Endodermal cell (in vitro differentiated cells): ENCODE results near the gene RS1. TPM values are rescaled to one million over a fixed set of nuclear protein-coding genes. Genes with fewer than 3 reads are reported as not detected.

ENCODE experiments used
- DNase-seq: peaks from one replicate; pipeline ENCODE4 v3.0.0-alpha.2; 2017
- H3K27ac ChIP-seq: 2 replicates; pipeline ENCODE4 v1.5.1; 2013; ENCODE audit warnings: mild to moderate bottlenecking, low read depth, low read length, moderate library complexity
- H3K27me3 ChIP-seq: 2 replicates; pipeline ENCODE4 v1.6.1; 2013; ENCODE audit warnings: mild to moderate bottlenecking, low read length, moderate library complexity; ENCODE audit not compliant: insufficient read depth, control insufficient read depth, poor library complexity, severe bottlenecking
- H3K36me3 ChIP-seq: 2 replicates; pipeline ENCODE4 v1.7.0; 2013; ENCODE audit warnings: mild to moderate bottlenecking, low read length, moderate library complexity; ENCODE audit not compliant: control insufficient read depth, insufficient read depth
- H3K4me1 ChIP-seq: one replicate; pipeline ENCODE4 v1.7.0; 2013; ENCODE audit warnings: low read length; ENCODE audit not compliant: control insufficient read depth, insufficient read depth
- H3K4me3 ChIP-seq: 2 replicates; pipeline ENCODE4 v1.5.1; 2013; ENCODE audit warnings: mild to moderate bottlenecking, low read length, moderate library complexity
- H3K9ac ChIP-seq: 2 replicates; pipeline ENCODE4 v1.6.1; 2013; ENCODE audit warnings: mild to moderate bottlenecking, low read length, moderate library complexity; ENCODE audit not compliant: poor library complexity, severe bottlenecking; ENCODE audit errors: extremely low read depth
- H3K9me3 ChIP-seq: 2 replicates; pipeline ENCODE4 v1.6.1; 2013; ENCODE audit warnings: mild to moderate bottlenecking, low read length, moderate library complexity; ENCODE audit not compliant: control insufficient read depth
- H3K27ac Mint-ChIP-seq: 2 replicates; pipeline ENCODE4 v1.8.0; 2020; ENCODE audit warnings: mixed read lengths
- H3K27me3 Mint-ChIP-seq: 2 replicates; pipeline ENCODE4 v1.8.0; 2021; ENCODE audit warnings: mild to moderate bottlenecking, mixed read lengths; ENCODE audit not compliant: insufficient read depth
- H3K36me3 Mint-ChIP-seq: 2 replicates; pipeline ENCODE4 v1.8.0; 2020; ENCODE audit warnings: low read depth, mixed read lengths
- H3K4me1 Mint-ChIP-seq: 2 replicates; pipeline ENCODE4 v1.8.0; 2020; ENCODE audit warnings: mixed read lengths
- H3K4me3 Mint-ChIP-seq: 2 replicates; pipeline ENCODE4 v1.8.0; 2020; ENCODE audit warnings: mild to moderate bottlenecking, moderate library complexity, mixed read lengths
- H3K9me3 Mint-ChIP-seq: 2 replicates; pipeline ENCODE4 v1.8.0; 2020; ENCODE audit warnings: mild to moderate bottlenecking, mixed read lengths
- CTCF ChIP-seq: fragments of 200-600 bp; sonication (generic); conservative IDR thresholded peaks from 2 replicates; pipeline ENCODE4 v1.5.0; 2021; ENCODE audit warnings: antibody characterized with exemption, mild to moderate bottlenecking
- WGBS, 2 experiments: methylation state at CpG; one replicate each; pipeline versions ENCODE4 v1.1.5 to v1.1.7; 2013; ENCODE audit warnings: missing lambda C conversion rate in 2 of 2, mixed read lengths in 1 of 2; ENCODE audit not compliant: insufficient coverage in 1 of 2, insufficient read length in 1 of 2; 5-methylcytosine and 5-hydroxymethylcytosine counted together
- total RNA-seq, 2 donors: library from RNA; stranded (reverse); fragmentation: NEBNext Ultra II Directional in 1 of 2; extraction: Animal tissue kit (Norgen Biotek cat#: 25700) in 1 of 2; gene quantifications; 2 replicates in 1 of 2; 3 replicates in 1 of 2; pipeline ENCODE4 v1.2.1, GENCODE V29; 2021

The RS1 gene
- total RNA-seq, 2 donors from 2014 or later, result not detected

GRCh38 chrX:18692541-18692940 lies 20.6 kb upstream of the RS1 start:
- H3K9me3 ChIP-seq, result peaks cover 8% of the 10 kb centered on the region
- no peak overlapping the region for H3K9ac ChIP-seq
- no peak for TF ChIP-seq CTCF
- Mint-ChIP-seq H3K27me3 (no peaks in the 10 kb centered on the region), H3K9me3 (peaks cover 81% of the 10 kb centered on the region), H3K4me1 (peaks cover 11% of the 10 kb centered on the region), H3K36me3 (peaks cover 3% of the 10 kb centered on the region), H3K27ac (no peak overlapping the region), H3K4me3 (no peak overlapping the region)
- H3K36me3 ChIP-seq, result no peaks in the 10 kb centered on the region
- no peaks in the 10 kb centered on the region for H3K4me1 ChIP-seq
- 89 to 100% methylated on average over 1 to 4 of the region's 4 CpGs for WGBS, 2 experiments
- no peak overlapping the region for H3K4me3 ChIP-seq
- H3K27me3 ChIP-seq, result no peaks in the 10 kb centered on the region
- no peak overlapping the region for H3K27ac ChIP-seq
- DNase-seq, result no peak

GRCh38 chrX:18691431-18691830 lies 19.5 kb upstream of the RS1 start:
- no peaks in the 10 kb centered on the region for H3K36me3 ChIP-seq
- no peak for TF ChIP-seq CTCF
- no peaks in the 10 kb centered on the region for H3K27me3 ChIP-seq
- H3K4me3 ChIP-seq, result no peak overlapping the region
- peaks cover 11% of the 10 kb centered on the region for H3K4me1 Mint-ChIP-seq
- H3K27ac ChIP-seq, result no peak overlapping the region
- no peak overlapping the region for H3K9ac ChIP-seq
- no peak overlapping the region for H3K27ac Mint-ChIP-seq
- no peaks in the 10 kb centered on the region for H3K4me1 ChIP-seq
- no CpG with 5 or more reads among the region's 1 CpG for WGBS, 2 experiments
- peaks cover 3% of the 10 kb centered on the region for H3K36me3 Mint-ChIP-seq
- no peak for DNase-seq
- H3K27me3 Mint-ChIP-seq, result no peaks in the 10 kb centered on the region
- H3K9me3 Mint-ChIP-seq, result peaks cover 74% of the 10 kb centered on the region
- peaks cover 8% of the 10 kb centered on the region for H3K9me3 ChIP-seq
- no peak overlapping the region for H3K4me3 Mint-ChIP-seq

GRCh38 chrX:18687856-18688495 lies 16.1 kb upstream of the RS1 start:
- H3K4me3 Mint-ChIP-seq, result no peak overlapping the region
- Histone ChIP-seq H3K4me3 (no peak overlapping the region), H3K27ac (no peak overlapping the region), H3K27me3 (no peaks in the 10 kb centered on the region), H3K4me1 (no peaks in the 10 kb centered on the region), H3K36me3 (no peaks in the 10 kb centered on the region), H3K9ac (no peak overlapping the region), H3K9me3 (no peaks in the 10 kb centered on the region)
- 85 to 95% methylated on average over 2 to 5 of the region's 7 CpGs for WGBS, 2 experiments
- peaks cover 11% of the 10 kb centered on the region for H3K4me1 Mint-ChIP-seq
- no peak overlapping the region for H3K27ac Mint-ChIP-seq
- no peaks in the 10 kb centered on the region for H3K27me3 Mint-ChIP-seq
- no peaks in the 10 kb centered on the region for H3K36me3 Mint-ChIP-seq
- DNase-seq, result no peak
- peaks cover 67% of the 10 kb centered on the region for H3K9me3 Mint-ChIP-seq
- no peak for TF ChIP-seq CTCF
